HG02759 (cell line): ENCODE data around the gene MYL2.

Source experiments
- ATAC-seq: cut with Tn5 transposase; IDR thresholded peaks from one replicate; pipeline ENCODE4 v1.9.1; 2021; ENCODE audit warnings: mild to moderate bottlenecking, moderate library complexity; ENCODE audit not compliant: unreplicated experiment

The MYL2 gene

GRCh38 chr12:110901401-110901800 is 19.0 kb downstream of the MYL2 start:
- ATAC-seq = no peak

GRCh38 chr12:110896559-110896958 is 23.8 kb downstream of the MYL2 start:
- ATAC-seq = no peak

- ATAC-seq = no peak
These were observed 26.4 kb downstream of the MYL2 start for GRCh38 chr12:110893956-110894355.

- ATAC-seq = no peak
These were observed 31.0 kb downstream of the MYL2 start for GRCh38 chr12:110889361-110889760.

GRCh38 chr12:110888256-110888991 is 32.0 kb downstream of the MYL2 start:
- ATAC-seq = no peak

- ATAC-seq = no peak
These were observed 35.1 kb downstream of the MYL2 start for GRCh38 chr12:110885152-110885840.

- no peak for ATAC-seq
These were observed 37.1 kb downstream of the MYL2 start for GRCh38 chr12:110883251-110883650.

- ATAC-seq = no peak
These were observed 39.7 kb downstream of the MYL2 start for GRCh38 chr12:110880651-110881050.

- ATAC-seq = no peak
These were observed 45.6 kb downstream of the MYL2 start for GRCh38 chr12:110874781-110875180.

GRCh38 chr12:110874351-110874750 is 46.0 kb downstream of the MYL2 start:
- no peak for ATAC-seq

- no peak for ATAC-seq
These were observed 48.3 kb downstream of the MYL2 start for GRCh38 chr12:110872100-110872499.

GRCh38 chr12:110869803-110870202 is 50.6 kb downstream of the MYL2 start:
- no peak for ATAC-seq

- no peak for ATAC-seq
These were observed 51.4 kb downstream of the MYL2 start for GRCh38 chr12:110869026-110869425.

GRCh38 chr12:110865521-110865920 is 54.9 kb downstream of the MYL2 start:
- ATAC-seq = no peak

- ATAC-seq = no peak
These were observed 57.2 kb downstream of the MYL2 start for GRCh38 chr12:110863161-110863560.

GRCh38 chr12:110862329-110862728 is 58.0 kb downstream of the MYL2 start:
- no peak for ATAC-seq

GRCh38 chr12:110861729-110862128 is 58.6 kb downstream of the MYL2 start:
- ATAC-seq = no peak
